ENCODE measurements around the gene GDI2. TPM values are rescaled to one million over a fixed set of nuclear protein-coding genes. Genes with fewer than 3 reads are reported as not detected.
"Not testable (repeated sequence)": the region's sequence is repeated elsewhere in the genome, so short reads cannot be mapped to it uniquely, and the experiment has no call there.

GDI2 gene
- total RNA-seq, 6 experiments from 2014 or later, result 116 to 228 (median 128) TPM

- WGBS (ENCODE audit: insufficient coverage, low coverage, low lambda C conversion rate, missing lambda C conversion rate), result 82% methylated on average over 7 of the region's 14 CpGs
- intact Hi-C loops (cut with DNase I), result no loop called here
- Histone ChIP-seq H3K9me3 (no peaks in the 10 kb centered on the region), H3K4me3 (no peak overlapping the region), H3K27me3 (no peaks in the 10 kb centered on the region), H3K36me3 (no peaks in the 10 kb centered on the region), H3K4me1 (no peaks in the 10 kb centered on the region), H3K27ac (no peak overlapping the region)
- ATAC-seq (no peak), DNase-seq (no peak)
- TF ChIP-seq POLR2A (IDR thresholded peaks at IDR 0.05) (no peak), CTCF (IDR thresholded peaks at IDR 0.05) (no peak)
Measured at GRCh38 chr10:5830629-5831445, 17.6 kb upstream of the GDI2 start.

- Histone ChIP-seq H3K27ac (no peak overlapping the region), H3K27me3 (no peaks in the 10 kb centered on the region), H3K36me3 (no peaks in the 10 kb centered on the region), H3K4me3 (no peak overlapping the region), H3K4me1 (no peaks in the 10 kb centered on the region), H3K9me3 (no peaks in the 10 kb centered on the region)
- ATAC-seq (no peak), DNase-seq (no peak)
- 87% methylated on average over 9 of the region's 9 CpGs for WGBS (ENCODE audit: insufficient coverage, low coverage, low lambda C conversion rate, missing lambda C conversion rate)
- TF ChIP-seq CTCF (IDR thresholded peaks at IDR 0.05), result no peak
- no peak for TF ChIP-seq POLR2A (IDR thresholded peaks at IDR 0.05)
- intact Hi-C loops (cut with DNase I), result no loop called here
Measured at GRCh38 chr10:5829267-5829666, 16.0 kb upstream of the GDI2 start.

- Histone ChIP-seq H3K9me3 (no peaks in the 10 kb centered on the region), H3K27ac (no peak overlapping the region), H3K36me3 (no peaks in the 10 kb centered on the region), H3K4me1 (no peaks in the 10 kb centered on the region), H3K27me3 (no peaks in the 10 kb centered on the region), H3K4me3 (no peak overlapping the region)
- WGBS (ENCODE audit: insufficient coverage, low coverage, low lambda C conversion rate, missing lambda C conversion rate), result 89% methylated on average over 15 of the region's 16 CpGs
- ATAC-seq, result no peak
- DNase-seq, result no peak
- intact Hi-C loops (cut with DNase I), result no loop called here
- TF ChIP-seq POLR2A (IDR thresholded peaks at IDR 0.05) (no peak), CTCF (IDR thresholded peaks at IDR 0.05) (no peak)
Measured at GRCh38 chr10:5828725-5829124, 15.5 kb upstream of the GDI2 start.

- WGBS (ENCODE audit: insufficient coverage, low coverage, low lambda C conversion rate, missing lambda C conversion rate), result 90% methylated on average over 6 of the region's 6 CpGs
- Histone ChIP-seq H3K9me3 (no peaks in the 10 kb centered on the region), H3K36me3 (no peaks in the 10 kb centered on the region), H3K27me3 (no peaks in the 10 kb centered on the region), H3K4me1 (no peaks in the 10 kb centered on the region), H3K4me3 (no peak overlapping the region), H3K27ac (no peak overlapping the region)
- DNase-seq (no peak), ATAC-seq (no peak)
- TF ChIP-seq POLR2A (IDR thresholded peaks at IDR 0.05) (no peak), CTCF (IDR thresholded peaks at IDR 0.05) (no peak)
- intact Hi-C loops (cut with DNase I), result no loop called here
Measured at GRCh38 chr10:5827841-5828240, 14.6 kb upstream of the GDI2 start.

GRCh38 chr10:5826511-5826910 lies 13.3 kb upstream of the GDI2 start:
- ATAC-seq; intact Hi-C loops (cut with DNase I); H3K9me3 ChIP-seq; H3K27me3 ChIP-seq; H3K27ac ChIP-seq; H3K4me1 ChIP-seq; H3K4me3 ChIP-seq; H3K36me3 ChIP-seq; DNase-seq: not testable (repeated sequence)
- WGBS (ENCODE audit: insufficient coverage, low coverage, low lambda C conversion rate, missing lambda C conversion rate), result 83% methylated on average over 6 of the region's 6 CpGs

Data from right lobe of liver (tissue), 6 donors.